ENCODE measurements around the gene HS3ST4. TPM values are rescaled to one million over a fixed set of nuclear protein-coding genes. Genes with fewer than 3 reads are reported as not detected.

Gene HS3ST4
- total and polyA plus RNA-seq, 2 of the 8 experiments (the other 6 are each of a cell fraction or from before 2014, with no cell fraction given), result 1.9 to 3.3 TPM

DNA sequence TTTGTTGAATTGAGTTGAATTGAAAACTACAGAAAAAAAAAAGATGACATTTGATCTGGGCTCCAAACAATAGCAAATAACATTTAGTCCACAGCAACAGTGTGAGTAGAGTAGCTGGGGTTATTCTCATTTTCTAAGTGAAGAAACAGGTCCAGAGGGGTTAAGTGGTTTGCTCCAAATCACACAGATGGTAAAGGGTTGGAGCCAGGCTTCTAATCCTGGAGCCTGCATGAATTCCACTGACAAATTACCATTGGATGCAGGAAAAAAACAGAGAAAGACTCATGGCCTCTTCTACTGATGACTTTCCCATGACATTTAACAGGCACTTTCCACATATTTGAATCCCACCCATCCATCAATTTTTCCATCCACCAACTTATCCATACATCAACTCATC, 182.4 kb downstream of the HS3ST4 start (continued):
- TF ChIP-seq RAD21 (IDR thresholded peaks at IDR 0.05 in 1 of 2, conservative IDR thresholded peaks at IDR 0.05 in 1 of 2; ENCODE audit: low read depth in 2 of 2, low read length in 2 of 2) (no peak), CHD1 (IDR thresholded peaks at IDR 0.05; ENCODE audit: low read depth, low read length) (no peak), MAX (IDR thresholded peaks at IDR 0.05) (no peak), EP300 (IDR thresholded peaks at IDR 0.05; ENCODE audit: borderline replicate concordance in 1 of 2, low read depth in 2 of 2, low read length in 2 of 2) (no peak), SUZ12 (IDR thresholded peaks at IDR 0.05; ENCODE audit: low read length) (no peak), ASH2L (IDR thresholded peaks at IDR 0.05; ENCODE audit: low read length) (no peak), SP4 (IDR thresholded peaks at IDR 0.05; ENCODE audit: low read length) (no peak), TCF12 (IDR thresholded peaks at IDR 0.05; ENCODE audit: low read depth, low read length) (no peak)
